H54 (cell line): ENCODE measurements around the gene RANBP10.
"Not testable (repeated sequence)": the region's sequence is repeated elsewhere in the genome, so short reads cannot be mapped to it uniquely, and the experiment has no call there.

Experiments
- DNase-seq: peaks from one replicate; pipeline ENCODE4 v3.0.0; 2011; ENCODE audit warnings: low spot score, mixed read lengths; ENCODE audit not compliant: insufficient read length
- FAIRE-seq: peaks from 3 replicates; lab custom pipeline; 2011; peaks lifted over from hg19 to GRCh38; lab: Jason Lieb, UNC
- POLR2A ChIP-seq: IDR thresholded peaks from 2 replicates; pipeline ENCODE4 v1.6.1; 2011; ENCODE audit warnings: low read depth, mild to moderate bottlenecking, low read length

Gene RANBP10

DNA sequence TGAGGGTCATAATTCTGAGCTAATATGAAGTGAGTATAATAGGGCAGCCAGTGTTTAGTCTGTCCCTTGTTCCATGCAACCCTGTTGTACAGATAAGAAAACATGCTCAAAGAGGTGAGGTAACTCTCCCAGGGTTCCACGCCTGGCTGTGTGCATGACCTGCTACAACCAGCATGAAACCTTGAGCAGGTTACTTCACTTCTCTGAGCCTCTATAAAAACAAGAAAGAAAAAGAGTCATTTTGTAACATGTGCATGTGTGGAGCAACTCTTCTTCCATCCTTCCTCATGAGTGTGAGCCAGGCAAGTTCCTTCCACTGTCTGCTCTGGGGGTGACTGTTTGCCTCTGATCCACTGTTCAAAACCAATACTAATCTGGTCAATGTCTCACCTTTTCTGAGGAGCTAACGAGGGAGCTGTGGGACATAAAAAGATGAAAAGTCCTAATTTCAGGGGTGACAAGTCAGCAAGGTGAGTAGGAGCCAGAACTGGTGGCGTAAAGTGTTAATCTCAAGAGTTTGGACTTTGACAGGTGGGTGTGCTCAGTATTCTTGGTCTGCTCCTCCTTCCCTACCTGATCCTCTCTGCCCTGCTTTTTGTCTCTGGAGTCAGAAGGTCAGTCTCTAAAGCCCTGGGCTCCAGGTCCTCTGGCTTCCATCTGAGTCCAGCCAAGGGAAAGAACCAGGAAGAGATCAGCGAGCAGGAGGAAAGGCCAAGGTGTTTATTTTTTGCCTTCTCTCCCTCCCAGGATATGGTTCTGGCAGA lies 108.8 kb downstream of the RANBP10 start:
- DNase-seq (no peak), FAIRE-seq (no peak)
- no peak for TF ChIP-seq POLR2A

DNA sequence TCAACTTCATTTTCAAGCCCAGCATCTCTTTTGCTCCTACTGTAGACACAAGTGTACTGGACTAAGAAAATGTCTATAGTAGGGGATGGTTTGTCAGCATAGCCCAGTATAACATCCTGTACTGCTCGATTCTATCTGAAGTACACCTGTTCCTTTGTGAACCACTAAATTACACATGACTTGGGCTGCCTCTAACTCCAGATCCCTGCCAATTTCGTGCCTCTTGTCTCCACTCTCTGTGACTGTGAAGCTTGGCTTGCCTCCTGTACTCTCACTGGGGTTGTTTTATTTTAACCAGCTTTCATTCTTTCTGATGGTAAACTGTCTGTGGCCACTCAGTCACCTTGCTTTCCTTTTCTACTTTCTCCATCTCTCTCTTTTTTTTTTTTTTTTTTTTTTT lies 111.7 kb downstream of the RANBP10 start:
- no peak for DNase-seq
- no peak for FAIRE-seq

GRCh38 chr16:67693517-67694285 lies 112.7 kb downstream of the RANBP10 start:
- not testable (repeated sequence) for FAIRE-seq, DNase-seq

More for the DNA sequence above, 111.7 kb downstream of the RANBP10 start:
- no peak for TF ChIP-seq POLR2A

GRCh38 chr16:67685388-67686112 lies 120.8 kb downstream of the RANBP10 start:
- FAIRE-seq (no peak), DNase-seq (no peak)
- TF ChIP-seq POLR2A, result no peak

DNA sequence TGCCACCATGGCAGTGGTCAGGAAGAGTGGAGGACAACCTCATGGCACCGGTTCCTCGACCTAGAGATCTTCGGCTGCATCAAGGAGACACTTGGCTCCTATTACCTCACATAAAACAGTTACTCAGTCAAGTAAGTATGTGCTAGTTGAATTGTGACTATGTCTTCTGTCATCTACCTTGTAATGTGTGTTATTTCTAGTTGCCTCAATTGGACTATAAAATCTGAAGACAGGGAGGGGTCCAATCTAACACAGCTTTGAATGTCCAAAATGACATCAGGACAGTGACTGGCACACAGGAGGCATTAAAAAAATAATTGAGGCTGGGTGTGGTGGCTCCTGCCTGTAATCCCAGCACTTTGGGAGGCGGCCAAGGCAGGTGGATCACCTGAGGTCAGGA lies 122.6 kb downstream of the RANBP10 start:
- FAIRE-seq (no peak), DNase-seq (no peak)
- no peak for TF ChIP-seq POLR2A

- no peak for TF ChIP-seq POLR2A
- no peak for DNase-seq
- no peak for FAIRE-seq
These were observed 126.1 kb downstream of the RANBP10 start for GRCh38 chr16:67679935-67680897.

DNA sequence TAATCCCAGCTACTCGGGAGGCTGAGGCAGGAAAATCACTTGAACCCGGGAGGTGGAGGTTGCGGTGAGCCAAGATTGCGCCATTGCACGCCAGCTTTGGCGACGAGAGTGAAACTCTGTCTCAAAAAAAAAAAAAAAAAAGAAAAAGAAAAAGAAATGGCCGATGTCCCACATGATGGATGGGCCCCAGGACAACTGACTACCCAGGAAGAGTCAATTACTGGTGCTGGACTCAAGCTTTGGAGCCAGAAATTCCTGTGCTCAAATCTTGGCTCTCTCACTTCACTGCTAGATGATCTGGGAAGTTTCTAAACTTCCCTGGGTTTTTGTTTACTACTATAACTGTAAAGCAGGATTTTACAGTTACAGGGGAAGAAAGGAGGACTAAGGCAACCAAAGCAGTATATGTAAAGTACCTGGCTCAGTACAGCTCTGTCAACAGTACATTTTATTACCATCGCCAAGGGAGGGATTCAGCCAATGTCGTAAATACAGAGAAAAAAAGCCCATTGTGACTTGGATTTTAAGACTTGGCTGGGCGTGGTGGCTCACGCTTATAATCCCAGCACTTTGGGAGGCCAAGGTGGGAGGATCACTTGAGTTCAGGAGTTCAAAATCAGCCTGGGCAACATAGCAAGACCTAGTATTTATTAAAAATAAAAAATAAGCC lies 127.9 kb downstream of the RANBP10 start:
- FAIRE-seq (no peak), DNase-seq (no peak)
- no peak for TF ChIP-seq POLR2A

GRCh38 chr16:67677712-67678111 lies 128.6 kb downstream of the RANBP10 start:
- TF ChIP-seq POLR2A, result no peak
- DNase-seq, result no peak
- no peak for FAIRE-seq

DNA sequence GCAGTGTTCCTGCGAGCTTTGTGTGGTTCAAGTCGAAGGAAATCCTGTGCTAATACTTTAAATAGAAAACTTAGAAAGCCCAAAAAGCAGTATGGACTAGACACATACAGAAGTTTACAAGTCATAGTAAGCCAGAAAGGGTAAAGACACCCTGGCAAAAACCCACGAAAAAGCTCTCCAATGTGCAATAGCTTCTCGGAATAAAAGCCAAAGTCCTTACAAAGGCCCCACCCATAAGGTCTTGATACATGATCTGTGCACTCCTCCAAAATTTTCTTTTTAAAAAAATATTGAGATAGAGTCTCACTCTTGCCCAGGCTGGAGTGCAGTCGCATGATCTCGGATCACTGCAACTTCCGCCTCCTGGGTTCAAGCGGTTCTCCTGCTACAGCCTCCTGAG lies 129.4 kb downstream of the RANBP10 start:
- TF ChIP-seq POLR2A, result no peak
- no peak for FAIRE-seq
- no peak for DNase-seq

GRCh38 chr16:67676516-67676915 lies 129.8 kb downstream of the RANBP10 start:
- TF ChIP-seq POLR2A, result no peak
- FAIRE-seq (no peak), DNase-seq (no peak)

GRCh38 chr16:67675999-67676398 lies 130.4 kb downstream of the RANBP10 start:
- DNase-seq, result no peak
- TF ChIP-seq POLR2A, result no peak
- FAIRE-seq, result no peak

- TF ChIP-seq POLR2A, result no peak
- no peak for FAIRE-seq
- no peak for DNase-seq
These were observed 130.8 kb downstream of the RANBP10 start for GRCh38 chr16:67675579-67675935.
